Esophagus muscularis mucosa (tissue), 3 donors: ENCODE measurements around the gene ABHD16B.

Experiments
- POLR2A ChIP-seq: fragments of 450-650 bp; IDR thresholded peaks from one replicate; pipeline ENCODE4 v1.6.1; 2017; ENCODE audit warnings: antibody characterized with exemption, moderate library complexity, mild to moderate bottlenecking, low read depth
- POLR2AphosphoS5 ChIP-seq, 2 donors: sonication (generic); formaldehyde crosslinking; IDR thresholded peaks; one replicate each; pipeline ENCODE4 v1.6.1; 2017; ENCODE audit warnings: antibody characterized with exemption in 2 of 2
- TF ChIP-seq, protein P1 (sequence below), 3 experiments: fragments of 200-600 bp in 2 of 3; fragments of 450-650 bp in 1 of 3; sonication (generic) in 2 of 3; IDR thresholded peaks; one replicate each; pipeline ENCODE4 v1.5.1; 2017 to 2019; ENCODE audit warnings: antibody characterized with exemption in 3 of 3, mild to moderate bottlenecking in 2 of 3, moderate library complexity in 1 of 3

DNA sequence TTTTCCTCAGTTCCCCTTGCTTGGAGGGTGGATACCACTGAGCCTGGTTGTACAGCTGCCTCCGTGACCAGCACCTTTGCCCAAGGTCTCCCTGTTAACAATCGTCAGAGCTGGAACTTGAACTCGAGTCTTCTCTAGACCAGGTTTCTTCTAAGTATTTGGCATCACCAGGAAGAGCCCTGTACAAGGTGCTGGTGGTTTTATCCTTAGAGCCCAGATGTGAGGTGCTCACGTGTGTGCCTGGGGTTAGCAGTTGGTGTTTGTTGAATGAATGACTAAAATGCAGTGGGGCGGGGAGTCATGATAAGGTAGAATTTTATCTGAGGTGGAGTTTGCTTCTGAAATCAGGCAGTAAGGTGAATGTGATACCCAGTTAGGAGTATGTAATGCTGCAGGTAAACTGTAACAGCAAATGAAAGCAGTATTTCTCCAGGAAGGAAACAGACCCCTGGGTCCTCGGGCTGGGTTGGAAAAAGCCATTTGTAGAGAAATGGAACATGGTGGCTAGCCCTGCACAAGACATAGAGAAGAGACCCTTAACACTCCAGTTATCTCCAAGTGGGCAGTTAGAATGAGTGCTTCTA lies 36.8 kb downstream of the ABHD16B start:
- TF ChIP-seq, protein P1, sequence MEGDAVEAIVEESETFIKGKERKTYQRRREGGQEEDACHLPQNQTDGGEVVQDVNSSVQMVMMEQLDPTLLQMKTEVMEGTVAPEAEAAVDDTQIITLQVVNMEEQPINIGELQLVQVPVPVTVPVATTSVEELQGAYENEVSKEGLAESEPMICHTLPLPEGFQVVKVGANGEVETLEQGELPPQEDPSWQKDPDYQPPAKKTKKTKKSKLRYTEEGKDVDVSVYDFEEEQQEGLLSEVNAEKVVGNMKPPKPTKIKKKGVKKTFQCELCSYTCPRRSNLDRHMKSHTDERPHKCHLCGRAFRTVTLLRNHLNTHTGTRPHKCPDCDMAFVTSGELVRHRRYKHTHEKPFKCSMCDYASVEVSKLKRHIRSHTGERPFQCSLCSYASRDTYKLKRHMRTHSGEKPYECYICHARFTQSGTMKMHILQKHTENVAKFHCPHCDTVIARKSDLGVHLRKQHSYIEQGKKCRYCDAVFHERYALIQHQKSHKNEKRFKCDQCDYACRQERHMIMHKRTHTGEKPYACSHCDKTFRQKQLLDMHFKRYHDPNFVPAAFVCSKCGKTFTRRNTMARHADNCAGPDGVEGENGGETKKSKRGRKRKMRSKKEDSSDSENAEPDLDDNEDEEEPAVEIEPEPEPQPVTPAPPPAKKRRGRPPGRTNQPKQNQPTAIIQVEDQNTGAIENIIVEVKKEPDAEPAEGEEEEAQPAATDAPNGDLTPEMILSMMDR (IDR thresholded peaks at IDR 0.05), result no peak
- TF ChIP-seq POLR2A, result no peak
- TF ChIP-seq POLR2AphosphoS5 (IDR thresholded peaks at IDR 0.05), result no peak
